Endothelial cell (in vitro differentiated cells): ENCODE measurements around the gene KCNH8. TPM values are rescaled to one million over a fixed set of nuclear protein-coding genes. Genes with fewer than 3 reads are reported as not detected.

Experiments
- DNase-seq: peaks from one replicate; pipeline ENCODE4 v3.0.0; 2021; ENCODE audit warnings: low spot score
- H3K27ac Mint-ChIP-seq: one replicate; pipeline ENCODE4 v1.8.0; 2021; ENCODE audit warnings: mixed read lengths, inconsistent platforms; ENCODE audit not compliant: unreplicated experiment
- H3K27me3 Mint-ChIP-seq: one replicate; pipeline ENCODE4 v1.8.0; 2021; ENCODE audit warnings: mild to moderate bottlenecking, moderate library complexity, mixed read lengths, inconsistent platforms; ENCODE audit not compliant: unreplicated experiment
- H3K36me3 Mint-ChIP-seq: one replicate; pipeline ENCODE4 v1.8.0; 2021; ENCODE audit warnings: mild to moderate bottlenecking, low read depth, mixed read lengths, inconsistent platforms; ENCODE audit not compliant: unreplicated experiment
- H3K4me1 Mint-ChIP-seq: one replicate; pipeline ENCODE4 v1.8.0; 2021; ENCODE audit warnings: mild to moderate bottlenecking, mixed read lengths, inconsistent platforms; ENCODE audit not compliant: unreplicated experiment
- H3K4me3 Mint-ChIP-seq: one replicate; pipeline ENCODE4 v1.8.0; 2021; ENCODE audit warnings: mild to moderate bottlenecking, mixed read lengths, inconsistent platforms; ENCODE audit not compliant: unreplicated experiment
- H3K9me3 Mint-ChIP-seq: one replicate; pipeline ENCODE4 v1.8.0; 2021; ENCODE audit warnings: mixed read lengths, inconsistent platforms; ENCODE audit not compliant: unreplicated experiment
- total RNA-seq: library from RNA; stranded (reverse); fragmentation: NEBNext Ultra II Directional; extraction: Animal tissue kit (Norgen Biotek cat#: 25700); gene quantifications from one replicate; pipeline ENCODE4 v1.2.1, GENCODE V29; 2021; ENCODE audit not compliant: unreplicated experiment
- TF ChIP-seq, protein P1 (sequence below): fragments of 200-600 bp; sonication (generic); IDR thresholded peaks from one replicate; pipeline ENCODE4 v1.5.0; 2021; ENCODE audit warnings: antibody characterized with exemption; ENCODE audit not compliant: unreplicated experiment

The KCNH8 gene
- total RNA-seq, 1 donor from 2014 or later = 1.3 TPM

DNA sequence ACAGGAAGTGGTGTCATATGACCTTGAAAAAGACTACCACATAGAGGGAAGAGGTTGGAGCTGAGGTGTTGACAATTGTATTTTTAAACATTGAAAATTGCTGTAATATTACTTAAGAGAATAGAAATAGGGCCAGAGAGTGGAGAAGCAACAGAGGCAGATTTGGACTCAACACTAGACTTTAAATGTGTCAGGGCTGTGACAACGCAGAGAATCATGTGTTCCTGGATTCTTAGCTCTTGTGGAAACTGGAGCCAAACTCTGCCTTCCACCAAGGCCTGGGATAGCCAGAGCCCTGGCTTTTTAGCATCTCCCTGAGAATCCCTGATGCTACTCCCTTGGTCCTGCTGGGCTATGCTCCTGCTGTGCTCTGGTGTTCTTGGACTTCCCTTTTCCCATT is 277.5 kb downstream of the KCNH8 start:
- TF ChIP-seq, protein P1, sequence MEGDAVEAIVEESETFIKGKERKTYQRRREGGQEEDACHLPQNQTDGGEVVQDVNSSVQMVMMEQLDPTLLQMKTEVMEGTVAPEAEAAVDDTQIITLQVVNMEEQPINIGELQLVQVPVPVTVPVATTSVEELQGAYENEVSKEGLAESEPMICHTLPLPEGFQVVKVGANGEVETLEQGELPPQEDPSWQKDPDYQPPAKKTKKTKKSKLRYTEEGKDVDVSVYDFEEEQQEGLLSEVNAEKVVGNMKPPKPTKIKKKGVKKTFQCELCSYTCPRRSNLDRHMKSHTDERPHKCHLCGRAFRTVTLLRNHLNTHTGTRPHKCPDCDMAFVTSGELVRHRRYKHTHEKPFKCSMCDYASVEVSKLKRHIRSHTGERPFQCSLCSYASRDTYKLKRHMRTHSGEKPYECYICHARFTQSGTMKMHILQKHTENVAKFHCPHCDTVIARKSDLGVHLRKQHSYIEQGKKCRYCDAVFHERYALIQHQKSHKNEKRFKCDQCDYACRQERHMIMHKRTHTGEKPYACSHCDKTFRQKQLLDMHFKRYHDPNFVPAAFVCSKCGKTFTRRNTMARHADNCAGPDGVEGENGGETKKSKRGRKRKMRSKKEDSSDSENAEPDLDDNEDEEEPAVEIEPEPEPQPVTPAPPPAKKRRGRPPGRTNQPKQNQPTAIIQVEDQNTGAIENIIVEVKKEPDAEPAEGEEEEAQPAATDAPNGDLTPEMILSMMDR = no peak
- no peak overlapping the region for H3K27ac Mint-ChIP-seq
- H3K27me3 Mint-ChIP-seq = peaks cover 3% of the 10 kb centered on the region
- H3K4me3 Mint-ChIP-seq = no peak overlapping the region
- no peak for DNase-seq
- H3K4me1 Mint-ChIP-seq = peaks cover 7% of the 10 kb centered on the region
- no peaks in the 10 kb centered on the region for H3K36me3 Mint-ChIP-seq
- H3K9me3 Mint-ChIP-seq = no peaks in the 10 kb centered on the region

DNA sequence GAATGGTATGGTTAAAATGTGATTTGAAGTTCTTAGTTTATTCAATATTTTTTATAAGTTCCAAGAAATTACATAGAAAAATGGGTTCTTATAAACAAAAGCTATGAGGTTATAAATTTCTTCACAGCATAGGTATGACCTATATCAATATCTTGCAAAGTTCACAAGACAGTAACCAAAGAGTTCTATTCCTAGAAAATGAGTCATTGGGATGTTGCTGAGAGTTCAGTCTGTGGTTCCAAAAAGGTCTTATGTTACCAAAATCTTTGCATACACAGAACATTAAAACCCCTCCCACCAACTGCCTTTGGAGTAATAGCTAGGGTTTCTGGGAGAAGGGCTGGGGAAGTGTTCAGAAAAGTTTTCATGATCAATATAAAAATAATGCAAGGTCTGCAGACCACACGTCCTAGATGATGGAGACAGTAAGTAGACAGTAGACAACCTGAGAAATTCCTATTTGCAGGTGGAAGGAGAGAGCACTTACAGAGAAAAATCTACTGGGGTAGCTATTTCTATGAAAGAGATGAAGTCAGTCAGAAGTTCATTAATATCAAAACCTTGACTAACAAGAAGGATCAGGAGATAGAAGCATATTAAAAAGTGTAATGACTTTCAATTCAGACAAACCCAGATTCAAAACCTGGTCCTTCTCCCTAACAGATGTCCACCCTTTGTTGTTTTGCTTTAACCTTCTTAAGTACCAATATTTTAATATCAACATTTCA is 279.3 kb downstream of the KCNH8 start:
- Mint-ChIP-seq H3K27me3 (peaks cover 3% of the 10 kb centered on the region), H3K9me3 (no peaks in the 10 kb centered on the region), H3K36me3 (no peaks in the 10 kb centered on the region), H3K4me1 (peaks cover 7% of the 10 kb centered on the region), H3K27ac (no peak overlapping the region), H3K4me3 (no peak overlapping the region)
- no peak for DNase-seq
- TF ChIP-seq, protein P1 = no peak

- no peak overlapping the region for H3K27ac Mint-ChIP-seq
- no peaks in the 10 kb centered on the region for H3K36me3 Mint-ChIP-seq
- H3K4me1 Mint-ChIP-seq = peaks cover 7% of the 10 kb centered on the region
These were observed 280.4 kb downstream of the KCNH8 start for GRCh38 chr3:19428729-19429128.

GRCh38 chr3:19432669-19433068 is 284.4 kb downstream of the KCNH8 start:
- Mint-ChIP-seq H3K4me3 (no peak overlapping the region), H3K27ac (no peak overlapping the region), H3K9me3 (no peaks in the 10 kb centered on the region), H3K36me3 (no peaks in the 10 kb centered on the region), H3K27me3 (peaks cover 3% of the 10 kb centered on the region), H3K4me1 (no peaks in the 10 kb centered on the region)
- TF ChIP-seq, protein P1 = no peak
- DNase-seq = no peak

More at GRCh38 chr3:19428729-19429128, 280.4 kb downstream of the KCNH8 start:
- Mint-ChIP-seq H3K27me3 (peaks cover 3% of the 10 kb centered on the region), H3K9me3 (no peaks in the 10 kb centered on the region), H3K4me3 (no peak overlapping the region)
- DNase-seq = no peak
- TF ChIP-seq, protein P1 = no peak

DNA sequence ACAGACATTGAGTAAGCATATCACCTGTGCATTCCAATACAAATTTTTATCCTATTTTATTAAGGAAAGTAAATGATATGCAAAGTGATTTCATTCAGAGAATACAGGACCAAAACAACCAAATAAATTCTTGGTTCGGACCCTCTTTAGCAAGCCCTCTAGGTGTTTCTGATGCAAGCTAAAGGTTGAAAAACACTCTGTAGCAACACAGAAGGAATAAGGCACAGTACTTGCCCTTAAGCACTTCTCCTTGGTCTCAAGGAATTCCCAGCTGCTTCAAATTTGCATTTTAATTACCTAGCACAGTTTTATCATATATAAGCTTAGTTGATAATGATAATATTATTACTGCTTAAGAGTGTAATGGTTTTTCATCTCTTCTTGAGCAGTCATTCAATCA is 288.4 kb downstream of the KCNH8 start:
- no peak overlapping the region for H3K27ac Mint-ChIP-seq
- no peaks in the 10 kb centered on the region for H3K9me3 Mint-ChIP-seq
- TF ChIP-seq, protein P1 = no peak
- H3K4me1 Mint-ChIP-seq = no peaks in the 10 kb centered on the region
- no peak for DNase-seq
- H3K4me3 Mint-ChIP-seq = no peak overlapping the region
- no peaks in the 10 kb centered on the region for H3K36me3 Mint-ChIP-seq
- peaks cover 1% of the 10 kb centered on the region for H3K27me3 Mint-ChIP-seq
